ENCODE measurements around the gene ATP6V1G3. TPM values are rescaled to one million over a fixed set of nuclear protein-coding genes. Genes with fewer than 3 reads are reported as not detected.

The ATP6V1G3 gene
- total and polyA plus RNA-seq, 2 donors (not counting 1 experiment from before 2014, with no cell fraction given), result not detected

- WGBS (ENCODE audit: insufficient coverage), result 100% methylated on average over 1 of the region's 1 CpG
- POLR2A ChIA-PET, result interaction anchor here (1.2 to 1.4 kb wide), 2 partner anchors 15 to 22 kb away, joined by 3 to 4 read pairs; no protein-coding TSS in a partner anchor
Observed at GRCh38 chr1:198534548-198535418, 5.7 kb downstream of the ATP6V1G3 start.

More at GRCh38 chr1:198534548-198535418, 5.7 kb downstream of the ATP6V1G3 start:
- H3K4me3 ChIP-seq (ENCODE audit: control extremely low read depth in 1 of 5, extremely low read depth in 1 of 5, insufficient read depth in 1 of 5, low read depth in 2 of 5, low read length in 4 of 5), result peak overlapping the region in 1 of 5 experiments; percentile 14
- H3K4me1 ChIP-seq (ENCODE audit: control insufficient read depth in 2 of 2, insufficient read depth in 2 of 2, low read length in 2 of 2), result peaks cover 46 to 78% of the 10 kb centered on the region in 2 donors
- no peaks in the 10 kb centered on the region for H3K36me3 ChIP-seq (replicated peaks in 1 of 2; ENCODE audit: control extremely low read depth in 1 of 2, control insufficient read depth in 1 of 2, extremely low read depth in 1 of 2, insufficient read depth in 2 of 2, low read length in 1 of 2)
- TF ChIP-seq EZH2 (IDR thresholded peaks at IDR 0.05; ENCODE audit: borderline replicate concordance, insufficient read depth, low read depth, low read length, poor library complexity, severe bottlenecking) (no peak), CTCF (IDR thresholded peaks at IDR 0.05) (no peak)
- H3K27ac ChIP-seq (ENCODE audit: low read length in 2 of 2), result peak overlapping the region; percentile 54 to 70
- H3K4me2 ChIP-seq (replicated peaks; ENCODE audit: low read depth, low read length, poor library complexity, severe bottlenecking), result peak overlapping the region; percentile 62
- H3K79me2 ChIP-seq (ENCODE audit: control insufficient read depth, insufficient read depth, low read length), result peaks cover 8% of the 10 kb centered on the region
- H4K20me1 ChIP-seq (ENCODE audit: control insufficient read depth, insufficient read depth, low read length, poor library complexity, severe bottlenecking), result no peaks in the 10 kb centered on the region
- H2AFZ ChIP-seq (ENCODE audit: insufficient read depth, low read depth, low read length, poor library complexity, severe bottlenecking), result peak overlapping the region; percentile 65
- peak overlapping the region; percentile 46 for H3K4me3 Mint-ChIP-seq
- H3K9me3 Mint-ChIP-seq (ENCODE audit: insufficient read depth), result peaks cover 7% of the 10 kb centered on the region
- H3K4me1 Mint-ChIP-seq, result peaks cover 83% of the 10 kb centered on the region
- ATAC-seq (ENCODE audit: low read depth) (peak; percentile 56), DNase-seq (peak; percentile 28)
- CTCF ChIA-PET, result interaction anchor here (1.0 to 2.0 kb wide), 3 partner anchors 12 to 135 kb away, joined by 3 to 9 read pairs (median 5); no protein-coding TSS in a partner anchor
- peak overlapping the region; percentile 67 for H3K27ac Mint-ChIP-seq
- H3K9me3 ChIP-seq (ENCODE audit: control extremely low read depth in 1 of 3, control insufficient read depth in 2 of 3, insufficient read depth in 1 of 3, low read length in 2 of 3), result no peaks in the 10 kb centered on the region
- peak overlapping the region; percentile 48 for H3K9ac ChIP-seq (ENCODE audit: low read length)
- H3K27me3 Mint-ChIP-seq, result no peaks in the 10 kb centered on the region
- H3K27me3 ChIP-seq (replicated peaks in 1 of 4; ENCODE audit: control extremely low read depth in 1 of 4, control insufficient read depth in 3 of 4, insufficient read depth in 4 of 4, low read length in 3 of 4), result no peaks in the 10 kb centered on the region
- intact Hi-C loops (cut with micrococcal nuclease), result loop anchor here (5.0 kb wide), 1 partner anchor 148 kb away; no protein-coding TSS in a partner anchor

Data from B cell (primary cell).